NCI-H2227 (cell line): ENCODE results near the gene TDRD3.

ENCODE experiments used
- DNase-seq: peaks from one replicate; lab custom pipeline; 2025; ENCODE audit not compliant: unreplicated experiment; lab: John Stamatoyannopoulos, UW

The TDRD3 gene

GRCh38 chr13:60448907-60449510, 52.0 kb downstream of the TDRD3 start:
- DNase-seq = peak; percentile 55

- DNase-seq = no peak
Measured at GRCh38 chr13:60453490-60453889, 56.5 kb downstream of the TDRD3 start.

DNA sequence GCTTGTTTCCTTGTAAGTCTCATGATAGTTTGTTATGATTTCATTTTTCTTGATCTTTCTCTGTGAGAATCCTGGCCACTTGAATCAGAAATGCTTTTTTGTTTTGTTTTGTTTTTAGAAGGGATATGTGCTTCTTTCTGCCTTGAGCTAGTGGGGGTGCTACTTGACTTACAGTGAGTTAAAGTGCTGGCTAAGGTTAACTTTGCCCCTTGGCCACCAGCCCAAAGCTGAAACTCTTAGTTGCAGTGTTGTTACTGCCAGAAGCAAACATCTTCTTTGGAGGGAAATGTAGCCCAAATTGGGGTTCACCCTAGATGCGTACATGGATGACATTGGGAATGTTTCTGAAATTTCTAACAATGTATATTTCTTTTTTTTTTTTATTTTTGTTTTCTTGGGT, 57.4 kb downstream of the TDRD3 start:
- no peak for DNase-seq

GRCh38 chr13:60463787-60464186, 66.8 kb downstream of the TDRD3 start:
- no peak for DNase-seq

GRCh38 chr13:60467098-60467497, 70.1 kb downstream of the TDRD3 start:
- no peak for DNase-seq

GRCh38 chr13:60479273-60479672, 82.3 kb downstream of the TDRD3 start:
- no peak for DNase-seq

- no peak for DNase-seq
Measured at GRCh38 chr13:60482012-60482411, 85.0 kb downstream of the TDRD3 start.

GRCh38 chr13:60484865-60485264, 87.8 kb downstream of the TDRD3 start:
- DNase-seq = no peak

GRCh38 chr13:60491531-60491930, 94.5 kb downstream of the TDRD3 start:
- no peak for DNase-seq

- DNase-seq = no peak
Measured at GRCh38 chr13:60492187-60492586, 95.2 kb downstream of the TDRD3 start.

DNA sequence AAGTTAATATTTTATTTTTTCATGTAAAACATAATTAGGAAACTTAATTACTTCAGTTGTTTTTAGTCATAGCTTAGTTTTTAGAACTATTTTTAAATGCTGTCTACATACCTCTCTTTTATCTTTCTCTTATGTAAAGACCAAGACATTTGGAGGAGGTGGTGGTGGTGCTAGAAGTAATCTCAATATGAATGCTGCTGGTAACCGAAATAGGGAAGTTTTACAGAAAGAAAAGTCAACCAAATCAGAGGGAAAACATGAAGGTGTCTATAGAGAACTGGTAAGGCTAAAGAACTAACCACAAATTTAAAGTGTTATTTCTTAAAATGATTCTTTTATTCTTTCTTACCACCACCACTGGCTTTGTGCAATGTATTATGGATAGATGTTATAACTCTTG, 97.3 kb downstream of the TDRD3 start:
- DNase-seq = no peak

DNA sequence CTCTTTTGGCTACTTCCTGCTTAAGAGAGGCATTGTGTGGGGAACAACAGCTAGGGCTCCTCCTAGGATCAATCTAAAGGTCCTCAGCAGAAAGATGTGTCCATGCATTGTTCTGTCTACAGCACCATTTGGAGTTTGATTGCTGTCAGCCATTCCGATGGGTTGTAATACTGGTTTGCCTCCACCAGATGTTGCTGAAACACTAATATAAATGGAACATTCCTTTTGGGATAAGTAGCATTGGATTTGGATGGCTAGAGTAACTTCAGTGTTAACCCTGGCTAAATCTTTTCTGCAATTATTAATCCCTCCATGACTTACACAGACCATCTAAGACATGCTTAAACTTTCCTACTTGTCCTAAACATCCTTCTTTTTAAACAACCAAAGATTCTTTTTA, 104.2 kb downstream of the TDRD3 start:
- DNase-seq = no peak

- peak; percentile 27 for DNase-seq
Measured at GRCh38 chr13:60509601-60510386, 112.8 kb downstream of the TDRD3 start.

DNA sequence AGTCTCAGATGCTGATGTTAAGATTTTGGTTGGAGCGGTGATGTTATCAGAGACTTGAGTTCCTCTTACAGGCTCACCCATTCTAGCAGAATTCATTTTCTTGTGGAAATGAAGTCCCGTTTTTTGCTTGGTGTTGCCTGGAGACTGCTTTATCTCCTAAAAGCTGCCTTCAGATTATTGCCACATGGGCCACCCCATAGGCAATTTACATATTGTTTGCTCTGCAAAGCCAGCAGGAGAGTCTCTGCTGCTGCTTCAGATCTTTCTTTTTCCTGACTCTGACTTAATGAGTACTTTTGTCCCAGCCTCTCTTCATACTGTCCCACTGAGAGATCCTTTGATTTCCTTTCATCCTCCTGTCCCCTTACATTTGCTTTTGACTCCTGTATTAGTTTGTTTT, 114.6 kb downstream of the TDRD3 start:
- no peak for DNase-seq

DNA sequence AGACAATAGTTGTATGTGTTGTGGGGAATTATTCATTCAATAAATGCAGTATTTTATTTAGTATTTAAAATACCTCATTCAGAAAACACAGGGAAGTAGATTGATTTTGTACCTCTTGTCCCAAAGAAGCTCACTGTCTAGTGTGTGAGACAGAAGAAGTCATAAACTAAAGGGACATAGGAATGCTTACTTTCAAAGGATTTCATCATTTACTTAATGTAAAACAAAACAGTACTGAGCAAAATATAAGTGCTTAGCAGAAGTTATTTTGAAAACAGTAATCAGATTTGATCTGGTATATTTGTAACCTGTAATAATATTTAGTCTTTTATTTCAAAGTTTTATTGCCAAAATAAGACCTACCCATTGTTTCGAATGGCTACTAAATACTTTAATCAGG, 117.9 kb downstream of the TDRD3 start:
- DNase-seq = no peak

DNA sequence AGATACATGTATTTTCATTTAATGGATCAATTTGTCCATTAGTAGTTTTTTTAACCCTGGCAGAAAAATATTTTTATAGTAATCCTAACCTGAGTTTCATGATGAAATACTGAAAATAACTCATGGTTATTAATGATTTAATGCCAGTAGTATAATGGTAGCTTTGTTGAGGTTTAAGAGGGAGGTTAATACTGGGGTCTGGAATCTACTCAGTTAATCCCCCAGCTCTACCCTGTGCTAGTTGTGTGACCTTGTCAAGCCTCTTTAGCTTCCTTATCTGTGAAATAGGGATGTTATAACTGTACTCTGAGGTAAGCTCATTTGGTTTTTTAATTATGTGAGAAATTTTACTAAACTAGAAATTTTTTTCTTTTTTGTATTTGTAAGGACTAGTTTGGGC, 122.5 kb downstream of the TDRD3 start:
- DNase-seq = no peak

DNA sequence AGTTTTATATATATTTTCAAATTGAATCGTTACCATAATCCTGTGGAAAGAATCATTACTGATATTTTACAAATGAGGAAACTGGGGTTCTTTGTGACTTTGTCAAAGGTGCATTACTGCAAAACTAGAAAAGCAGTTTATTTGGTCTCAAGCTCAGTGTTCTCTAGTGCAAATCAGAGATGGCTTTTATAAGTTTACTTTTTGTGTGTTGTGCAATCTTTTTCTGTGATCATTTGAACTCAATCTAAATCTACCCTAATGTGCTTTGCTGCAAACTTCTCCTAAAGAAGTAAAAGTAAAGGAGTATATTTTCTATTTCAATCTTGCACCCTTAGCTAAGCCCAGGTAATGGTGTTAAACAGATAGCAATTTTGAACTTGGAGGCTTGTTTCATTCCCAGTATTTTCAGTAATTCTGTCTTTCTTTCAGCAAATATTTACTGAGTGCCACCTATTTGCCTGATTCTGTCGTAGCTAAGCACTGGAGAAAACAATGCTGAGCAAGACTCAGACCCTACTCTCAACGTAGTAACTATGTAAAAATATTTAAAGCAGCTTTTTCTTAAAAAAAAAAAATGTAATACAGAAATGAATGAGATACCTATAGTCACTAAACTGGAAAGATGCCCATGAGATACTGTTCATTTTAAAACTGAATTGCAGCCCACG, 124.0 kb downstream of the TDRD3 start:
- no peak for DNase-seq

GRCh38 chr13:60538566-60538965, 141.5 kb downstream of the TDRD3 start:
- DNase-seq = no peak

DNA sequence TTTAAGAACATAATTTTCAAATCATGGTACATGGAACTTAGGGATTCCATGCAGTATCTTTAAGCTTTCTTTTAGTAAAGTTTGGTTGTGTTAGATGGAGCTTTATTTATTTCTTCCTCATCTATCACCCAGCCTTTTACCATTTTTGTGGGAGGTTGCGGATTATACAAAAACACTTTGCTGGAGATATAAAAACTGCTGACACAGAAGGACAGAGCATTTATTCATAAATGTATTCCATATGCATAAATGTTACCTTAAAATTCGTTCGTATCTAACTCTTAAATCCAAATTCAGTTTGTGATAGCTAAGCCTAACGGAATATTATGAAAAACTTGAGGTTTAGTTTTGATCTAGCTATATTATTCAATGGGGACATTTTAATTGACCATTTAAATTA, 143.3 kb downstream of the TDRD3 start:
- DNase-seq = no peak

DNA sequence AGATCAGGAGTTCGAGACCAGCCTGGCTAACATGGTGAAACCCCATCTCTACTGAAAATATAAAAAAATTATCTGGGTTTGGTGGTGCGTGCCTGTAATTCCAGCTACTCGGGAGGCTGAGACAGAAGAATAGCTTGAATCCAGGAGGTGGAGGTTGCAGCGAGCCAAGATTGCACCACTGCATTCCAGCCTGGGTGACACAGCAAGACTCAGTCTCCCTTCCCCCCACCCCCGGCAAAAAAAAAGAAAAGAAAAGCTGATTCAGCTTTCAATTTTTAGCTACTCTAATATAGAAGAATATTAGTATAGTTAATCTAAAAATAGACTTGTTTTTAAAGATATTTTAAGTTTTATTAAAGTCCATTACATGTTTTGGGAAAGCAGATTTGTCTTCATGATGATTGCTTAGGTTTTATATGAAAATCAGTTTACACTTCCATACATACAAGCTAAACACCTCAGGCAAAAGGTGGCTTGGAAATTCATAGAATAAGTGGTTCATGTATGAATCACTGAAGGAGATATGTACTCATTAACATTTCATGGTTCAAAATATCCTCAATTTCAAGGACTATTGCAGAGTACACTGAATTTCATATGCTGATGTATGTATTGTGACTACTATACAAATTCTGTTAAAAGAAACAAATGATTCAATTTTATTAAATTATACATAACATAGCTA, 165.2 kb downstream of the TDRD3 start:
- no peak for DNase-seq

GRCh38 chr13:60571571-60571970, 174.6 kb downstream of the TDRD3 start:
- DNase-seq = no peak
